ENCODE data around the gene ONECUT2. TPM values are rescaled to one million over a fixed set of nuclear protein-coding genes. Genes with fewer than 3 reads are reported as not detected.

The ONECUT2 gene
- polyA plus RNA-seq, 3 donors: not detected

GRCh38 chr18:57505231-57505630 is 70.1 kb downstream of the ONECUT2 start:
- no peak overlapping the region for H3K27ac ChIP-seq (ENCODE audit: low read depth in 1 of 2, low read length in 2 of 2)
- intact Hi-C loops (cut with micrococcal nuclease): no loop called here
- Mint-ChIP-seq H3K9me3 (peaks cover 0 to 8% (median 0%) of the 10 kb centered on the region in 7 donors), H3K36me3 (no peaks in the 10 kb centered on the region), H3K27me3 (ENCODE audit: low read depth in 3 of 3) (peaks cover 3 to 17% (median 5%) of the 10 kb centered on the region in 3 donors), H3K4me1 (no peaks in the 10 kb centered on the region), H3K4me3 (no peak overlapping the region), H3K27ac (no peak overlapping the region)
- no peaks in the 10 kb centered on the region for H3K4me1 ChIP-seq (ENCODE audit: control insufficient read depth in 1 of 2, insufficient read depth in 2 of 2, low read length in 2 of 2)
- 67% methylated on average over 1 of the region's 1 CpG for WGBS (ENCODE audit: insufficient coverage)
- H3K27me3 ChIP-seq (ENCODE audit: control insufficient read depth in 2 of 2, insufficient read depth in 2 of 2, low read length in 2 of 2): peaks cover 2 to 3% of the 10 kb centered on the region in 2 donors
- no peak overlapping the region for H2AFZ ChIP-seq (ENCODE audit: insufficient read depth, low read depth, low read length, poor library complexity, severe bottlenecking)
- H3K36me3 ChIP-seq (replicated peaks in 1 of 2; ENCODE audit: control insufficient read depth in 1 of 2, insufficient read depth in 2 of 2, low read length in 2 of 2): no peaks in the 10 kb centered on the region
- H3K9me3 ChIP-seq (replicated peaks in 1 of 2; ENCODE audit: control insufficient read depth in 1 of 2, insufficient read depth in 1 of 2, low read length in 2 of 2): no peaks in the 10 kb centered on the region
- no peaks in the 10 kb centered on the region for H3K79me2 ChIP-seq (ENCODE audit: insufficient read depth, low read length)
- H3K4me2 ChIP-seq (replicated peaks; ENCODE audit: extremely low read depth, low read length, poor library complexity, severe bottlenecking): no peak overlapping the region
- H4K20me1 ChIP-seq (ENCODE audit: insufficient read depth, low read length): no peaks in the 10 kb centered on the region
- no peak for TF ChIP-seq CTCF (IDR thresholded peaks at IDR 0.05)
- H3K4me3 ChIP-seq (replicated peaks in 1 of 3; ENCODE audit: low read depth in 2 of 3, low read length in 3 of 3): no peak overlapping the region
- DNase-seq: no peak
- H3K9ac ChIP-seq (ENCODE audit: insufficient read depth, low read length, poor library complexity, severe bottlenecking): no peak overlapping the region

- Mint-ChIP-seq H3K4me3 (no peak overlapping the region), H3K9me3 (peaks cover 3 to 26% (median 8%) of the 10 kb centered on the region in 7 donors), H3K27me3 (ENCODE audit: low read depth in 3 of 3) (peaks cover 3 to 19% (median 12%) of the 10 kb centered on the region in 3 donors), H3K4me1 (no peaks in the 10 kb centered on the region), H3K27ac (no peak overlapping the region), H3K36me3 (no peaks in the 10 kb centered on the region)
- no peak for TF ChIP-seq CTCF (IDR thresholded peaks at IDR 0.05)
- WGBS (ENCODE audit: insufficient coverage): 100% methylated on average over 1 of the region's 6 CpGs
- Histone ChIP-seq H2AFZ (ENCODE audit: insufficient read depth, low read depth, low read length, poor library complexity, severe bottlenecking) (no peak overlapping the region), H3K4me3 (replicated peaks in 1 of 3; ENCODE audit: low read depth in 2 of 3, low read length in 3 of 3) (no peak overlapping the region), H3K9ac (ENCODE audit: insufficient read depth, low read length, poor library complexity, severe bottlenecking) (no peak overlapping the region), H3K79me2 (ENCODE audit: insufficient read depth, low read length) (no peaks in the 10 kb centered on the region), H3K27ac (ENCODE audit: low read depth in 1 of 2, low read length in 2 of 2) (no peak overlapping the region), H3K27me3 (ENCODE audit: control insufficient read depth in 2 of 2, insufficient read depth in 2 of 2, low read length in 2 of 2) (peaks cover 2% of the 10 kb centered on the region in 2 donors), H4K20me1 (ENCODE audit: insufficient read depth, low read length) (no peaks in the 10 kb centered on the region), H3K4me2 (replicated peaks; ENCODE audit: extremely low read depth, low read length, poor library complexity, severe bottlenecking) (no peak overlapping the region), H3K9me3 (replicated peaks in 1 of 2; ENCODE audit: control insufficient read depth in 1 of 2, insufficient read depth in 1 of 2, low read length in 2 of 2) (peaks cover 0 to 5% of the 10 kb centered on the region in 2 donors), H3K4me1 (ENCODE audit: control insufficient read depth in 1 of 2, insufficient read depth in 2 of 2, low read length in 2 of 2) (no peaks in the 10 kb centered on the region), H3K36me3 (replicated peaks in 1 of 2; ENCODE audit: control insufficient read depth in 1 of 2, insufficient read depth in 2 of 2, low read length in 2 of 2) (no peaks in the 10 kb centered on the region)
- no peak for DNase-seq
- intact Hi-C loops (cut with micrococcal nuclease): no loop called here
Observed at GRCh38 chr18:57516056-57516455, 80.9 kb downstream of the ONECUT2 start.
